ENCODE results near the gene CCDC63.
"Not testable (repeated sequence)": the region's sequence is repeated elsewhere in the genome, so short reads cannot be mapped to it uniquely, and the experiment has no call there.

The CCDC63 gene

DNA sequence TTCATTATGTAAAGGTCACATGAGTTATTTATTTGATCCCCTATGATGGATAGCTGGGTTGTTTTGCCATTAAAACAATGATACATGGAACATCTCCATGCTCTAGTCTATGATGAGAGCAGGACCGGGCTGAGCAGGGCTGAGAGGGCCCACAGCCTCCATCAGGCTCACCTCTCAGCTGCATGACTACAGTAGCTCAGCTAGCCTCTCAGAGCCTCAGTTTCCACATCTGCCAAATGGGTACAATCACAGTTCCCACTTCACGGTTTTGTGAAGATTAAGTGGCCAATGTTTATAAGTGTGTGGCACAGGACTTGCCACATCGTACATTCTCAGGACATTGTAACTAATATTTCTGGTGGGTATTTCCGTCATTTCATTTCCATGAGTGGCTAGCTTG is 93.5 kb downstream of the CCDC63 start:
- in situ Hi-C loops (cut with MboI; ENCODE audit: low sequenced_read_pairs) = no loop called here

DNA sequence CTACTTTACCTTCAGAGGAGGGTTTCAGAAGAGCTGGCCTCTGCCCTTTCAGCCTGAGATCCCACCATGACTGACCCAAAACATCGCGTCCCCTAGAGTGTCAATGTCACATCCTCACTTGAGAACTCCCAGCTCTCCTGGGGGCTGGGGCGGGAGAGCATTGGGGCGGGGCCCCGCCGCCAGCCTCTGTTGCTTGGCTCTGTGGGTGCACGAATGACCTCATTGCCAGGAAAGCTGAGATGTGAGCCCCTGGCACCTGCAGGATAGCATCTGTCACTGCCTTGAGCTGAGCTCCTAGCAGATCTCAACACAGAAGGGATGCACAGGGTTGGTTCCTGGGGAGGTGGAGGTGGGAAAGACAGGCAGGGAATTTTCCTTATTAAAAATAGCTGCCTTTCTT is 94.1 kb downstream of the CCDC63 start:
- no peaks in the 10 kb centered on the region for H3K9me3 ChIP-seq
- in situ Hi-C loops (cut with MboI; ENCODE audit: low sequenced_read_pairs) = no loop called here
- H3K36me3 ChIP-seq (replicated peaks) = no peaks in the 10 kb centered on the region
- DNase-seq (ENCODE audit: low spot score in 2 of 2) = no peak
- H3K4me3 ChIP-seq = no peak overlapping the region
- H3K4me1 ChIP-seq = no peaks in the 10 kb centered on the region
- H3K27me3 ChIP-seq (ENCODE audit: low read depth) = no peaks in the 10 kb centered on the region

More for the DNA sequence above, 93.5 kb downstream of the CCDC63 start:
- Histone ChIP-seq H3K4me3 (no peak overlapping the region), H3K36me3 (replicated peaks) (no peaks in the 10 kb centered on the region), H3K4me1 (no peaks in the 10 kb centered on the region), H3K9me3 (no peaks in the 10 kb centered on the region), H3K27me3 (ENCODE audit: low read depth) (no peaks in the 10 kb centered on the region)
- DNase-seq (ENCODE audit: low spot score in 2 of 2) = no peak

DNA sequence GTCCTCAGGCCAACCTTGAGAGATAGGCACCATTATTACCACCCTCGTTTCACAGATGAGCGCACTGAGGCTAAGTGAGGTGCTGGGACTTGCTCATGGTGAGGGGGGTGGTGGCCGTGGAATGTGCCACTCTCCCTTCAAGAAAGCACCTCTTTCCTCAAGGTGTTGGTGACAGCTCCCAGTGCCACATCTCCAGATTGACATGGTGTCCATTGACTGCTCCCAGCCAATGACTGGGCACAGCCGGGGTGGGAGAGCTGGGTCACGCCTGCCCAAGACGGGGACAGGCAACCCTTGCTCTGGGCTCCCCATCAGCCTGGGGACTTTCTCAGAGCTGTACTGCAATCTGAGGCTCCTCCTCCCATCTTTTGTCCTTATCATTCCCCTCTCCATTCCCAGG is 94.6 kb downstream of the CCDC63 start:
- in situ Hi-C loops (cut with MboI; ENCODE audit: low sequenced_read_pairs) = no loop called here
- no peak overlapping the region for H3K4me3 ChIP-seq

DNA sequence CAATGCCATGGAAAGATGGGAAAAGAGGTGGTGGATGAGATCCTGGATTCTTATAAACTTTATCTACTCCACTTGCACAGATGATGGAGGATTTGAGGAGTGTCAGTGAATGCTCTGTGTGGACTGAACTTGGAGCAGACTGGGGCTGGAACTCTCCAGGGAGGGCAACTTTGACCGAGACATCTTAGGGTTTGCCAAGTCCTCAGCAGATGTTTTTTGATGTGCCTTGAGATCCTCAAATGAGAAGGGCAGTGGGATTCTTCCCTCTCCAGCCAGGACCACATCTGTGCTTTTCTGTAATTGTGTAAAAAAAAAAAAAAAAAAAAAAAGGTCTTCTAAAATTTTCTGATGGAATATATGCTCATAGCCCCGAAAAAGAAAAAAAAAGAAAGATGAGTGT is 96.6 kb downstream of the CCDC63 start:
- no peaks in the 10 kb centered on the region for H3K36me3 ChIP-seq (replicated peaks)
- no peaks in the 10 kb centered on the region for H3K27me3 ChIP-seq (ENCODE audit: low read depth)
- H3K4me1 ChIP-seq = no peaks in the 10 kb centered on the region
- H3K4me3 ChIP-seq = no peak overlapping the region
- in situ Hi-C loops (cut with MboI; ENCODE audit: low sequenced_read_pairs) = no loop called here
- peaks cover 6% of the 10 kb centered on the region; the same call in 1 of the 2 replicates for H3K9me3 ChIP-seq
- no peak for DNase-seq (ENCODE audit: low spot score in 2 of 2)

More for the DNA sequence above, 94.6 kb downstream of the CCDC63 start:
- no peaks in the 10 kb centered on the region for H3K27me3 ChIP-seq (ENCODE audit: low read depth)
- no peak for DNase-seq (ENCODE audit: low spot score in 2 of 2)
- H3K9me3 ChIP-seq = peaks cover 4% of the 10 kb centered on the region; the same call in 1 of the 2 replicates
- no peaks in the 10 kb centered on the region for H3K36me3 ChIP-seq (replicated peaks)
- H3K4me1 ChIP-seq = no peaks in the 10 kb centered on the region

DNA sequence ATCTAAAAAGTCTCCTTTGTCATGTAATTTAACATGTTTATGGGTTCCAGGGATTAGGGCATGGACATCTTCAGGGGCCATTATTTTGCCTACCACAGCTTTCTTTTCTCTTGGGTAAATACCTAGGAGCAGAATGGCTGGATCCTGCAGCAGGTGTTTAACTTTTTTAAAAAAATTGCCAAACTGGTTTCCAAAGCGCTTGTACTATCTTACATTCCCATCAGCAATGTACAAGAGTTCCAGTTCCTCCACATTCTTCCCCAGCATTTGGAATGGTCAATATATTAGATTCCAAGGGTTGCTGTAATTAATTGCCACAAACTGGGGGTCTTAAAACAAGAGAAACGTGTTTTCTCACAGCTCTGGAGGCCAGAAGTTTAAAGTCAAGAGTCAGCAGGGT is 101.3 kb downstream of the CCDC63 start:
- H3K36me3 ChIP-seq (replicated peaks) = no peaks in the 10 kb centered on the region
- no peak for DNase-seq (ENCODE audit: low spot score in 2 of 2)
- H3K27me3 ChIP-seq (ENCODE audit: low read depth) = no peaks in the 10 kb centered on the region
- H3K9me3 ChIP-seq = peaks cover 7% of the 10 kb centered on the region
- in situ Hi-C loops (cut with MboI; ENCODE audit: low sequenced_read_pairs) = no loop called here
- H3K4me1 ChIP-seq = no peaks in the 10 kb centered on the region
- no peak overlapping the region for H3K4me3 ChIP-seq

DNA sequence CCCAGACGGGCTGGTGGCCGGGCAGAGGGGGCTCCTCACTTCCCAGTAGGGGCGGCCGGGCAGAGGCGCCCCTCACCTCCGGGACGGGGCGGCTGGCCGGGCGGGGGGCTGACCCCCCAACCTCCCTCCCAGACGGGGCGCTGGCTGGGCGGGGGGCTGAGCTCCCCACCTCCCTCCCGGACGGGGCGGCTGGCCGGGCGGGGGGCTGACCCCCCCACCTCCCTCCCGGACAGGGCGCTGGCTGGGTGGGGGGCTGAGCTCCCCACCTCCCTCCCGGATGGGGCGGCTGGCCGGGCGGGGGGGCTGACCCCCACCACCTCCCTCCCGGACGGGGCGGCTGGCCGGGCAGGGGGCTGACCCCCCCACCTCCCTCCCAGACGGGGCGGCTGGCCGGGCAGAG is 103.7 kb downstream of the CCDC63 start:
- H3K4me1 ChIP-seq; H3K36me3 ChIP-seq (replicated peaks); in situ Hi-C loops (cut with MboI; ENCODE audit: low sequenced_read_pairs); H3K27me3 ChIP-seq (ENCODE audit: low read depth); H3K4me3 ChIP-seq; DNase-seq (ENCODE audit: low spot score in 2 of 2); H3K9me3 ChIP-seq: not testable (repeated sequence)

DNA sequence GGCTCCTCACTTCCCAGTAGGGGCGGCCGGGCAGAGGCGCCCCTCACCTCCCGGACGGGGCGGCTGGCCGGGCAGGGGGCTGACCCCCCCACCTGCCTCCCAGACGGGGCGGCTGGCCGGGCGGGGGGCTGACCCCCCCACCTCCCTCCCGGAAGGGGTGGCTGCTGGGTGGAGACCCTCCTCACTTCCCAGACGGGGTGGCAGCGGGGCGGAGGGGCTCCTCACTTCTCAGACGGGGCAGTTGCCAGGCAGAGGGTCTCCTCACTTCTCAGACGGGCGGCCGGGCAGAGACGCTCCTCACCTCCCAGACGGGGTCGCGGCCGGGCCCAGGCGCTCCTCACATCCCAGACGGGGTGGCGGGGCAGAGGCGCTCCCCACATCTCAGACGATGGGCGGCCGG is 104.1 kb downstream of the CCDC63 start:
- H3K36me3 ChIP-seq (replicated peaks); H3K9me3 ChIP-seq; in situ Hi-C loops (cut with MboI; ENCODE audit: low sequenced_read_pairs); H3K4me1 ChIP-seq; H3K27me3 ChIP-seq (ENCODE audit: low read depth); H3K4me3 ChIP-seq; DNase-seq (ENCODE audit: low spot score in 2 of 2): not testable (repeated sequence)

All from HAP-1 (cell line).